HG03175 (cell line): ENCODE measurements around the gene GAN.

Source experiments
- ATAC-seq: cut with Tn5 transposase; IDR thresholded peaks from one replicate; pipeline ENCODE4 v1.9.1; 2021; ENCODE audit warnings: mild to moderate bottlenecking, moderate library complexity; ENCODE audit not compliant: unreplicated experiment

The GAN gene, protein sequence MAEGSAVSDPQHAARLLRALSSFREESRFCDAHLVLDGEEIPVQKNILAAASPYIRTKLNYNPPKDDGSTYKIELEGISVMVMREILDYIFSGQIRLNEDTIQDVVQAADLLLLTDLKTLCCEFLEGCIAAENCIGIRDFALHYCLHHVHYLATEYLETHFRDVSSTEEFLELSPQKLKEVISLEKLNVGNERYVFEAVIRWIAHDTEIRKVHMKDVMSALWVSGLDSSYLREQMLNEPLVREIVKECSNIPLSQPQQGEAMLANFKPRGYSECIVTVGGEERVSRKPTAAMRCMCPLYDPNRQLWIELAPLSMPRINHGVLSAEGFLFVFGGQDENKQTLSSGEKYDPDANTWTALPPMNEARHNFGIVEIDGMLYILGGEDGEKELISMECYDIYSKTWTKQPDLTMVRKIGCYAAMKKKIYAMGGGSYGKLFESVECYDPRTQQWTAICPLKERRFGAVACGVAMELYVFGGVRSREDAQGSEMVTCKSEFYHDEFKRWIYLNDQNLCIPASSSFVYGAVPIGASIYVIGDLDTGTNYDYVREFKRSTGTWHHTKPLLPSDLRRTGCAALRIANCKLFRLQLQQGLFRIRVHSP

DNA sequence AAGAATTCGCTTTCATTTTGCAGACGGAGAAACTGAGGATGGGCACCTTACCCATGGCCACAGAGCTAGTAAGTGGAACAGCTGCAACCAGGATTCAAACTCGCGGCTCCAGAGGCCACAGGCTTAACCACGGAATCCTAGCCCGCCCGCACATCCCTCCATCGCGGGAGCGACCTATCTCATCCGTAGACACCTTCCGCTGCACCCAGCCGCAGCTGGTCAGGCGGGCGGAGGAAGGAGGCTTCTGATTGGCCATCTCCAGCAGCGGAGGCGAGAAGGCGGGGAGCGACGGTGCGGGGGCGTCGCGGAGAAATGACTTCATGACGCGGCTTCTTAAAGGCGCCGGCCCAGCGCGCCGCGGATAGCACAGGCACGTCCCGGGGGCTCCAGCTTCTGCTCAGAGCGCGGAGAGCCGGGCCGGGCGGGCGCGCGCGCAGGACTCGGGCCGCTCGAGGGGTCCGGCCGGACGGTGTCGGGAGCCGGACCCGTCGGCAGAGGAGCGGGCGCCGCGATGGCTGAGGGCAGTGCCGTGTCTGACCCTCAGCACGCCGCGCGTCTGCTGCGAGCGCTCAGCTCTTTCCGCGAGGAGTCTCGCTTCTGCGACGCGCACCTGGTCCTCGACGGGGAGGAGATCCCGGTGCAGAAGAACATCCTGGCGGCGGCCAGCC lies at the start of gene GAN:
TSS of gene GAN (plus strand) at position 360 of the 668 bp plus-strand sequence. CDS start at position 512, 152 bp downstream.
- ATAC-seq: peak; percentile 97

- no peak for ATAC-seq
Measured at GRCh38 chr16:81265052-81265451, 49.7 kb upstream of the GAN start.

GRCh38 chr16:81265658-81266451 lies 48.9 kb upstream of the GAN start:
- ATAC-seq: no peak

DNA sequence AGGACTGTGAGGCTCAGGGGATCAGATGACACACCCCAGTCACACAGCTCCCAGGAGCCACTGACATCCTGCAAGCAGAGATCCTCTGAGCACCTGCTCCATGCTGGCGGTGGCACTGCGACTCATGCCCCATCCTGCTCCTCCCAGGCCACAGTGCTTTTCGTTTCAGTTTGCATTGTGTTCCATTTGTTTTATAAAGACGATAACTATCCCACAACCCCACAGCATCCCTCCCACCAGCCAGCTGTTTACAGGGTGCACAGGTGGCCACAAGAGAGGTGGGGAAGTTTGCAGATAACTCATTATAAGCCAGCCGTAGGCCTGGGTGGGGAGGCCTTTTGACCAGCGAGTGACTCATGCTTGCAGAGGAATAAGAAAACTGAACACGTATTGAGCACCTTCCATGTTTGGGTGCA lies 48.1 kb upstream of the GAN start:
- no peak for ATAC-seq

- ATAC-seq: no peak
Measured at GRCh38 chr16:81268509-81268908, 46.3 kb upstream of the GAN start.

- no peak for ATAC-seq
Measured at GRCh38 chr16:81273223-81273950, 41.4 kb upstream of the GAN start.

GRCh38 chr16:81275064-81275532 lies 39.7 kb upstream of the GAN start:
- ATAC-seq: no peak

GRCh38 chr16:81275795-81276194 lies 39.0 kb upstream of the GAN start:
- no peak for ATAC-seq

DNA sequence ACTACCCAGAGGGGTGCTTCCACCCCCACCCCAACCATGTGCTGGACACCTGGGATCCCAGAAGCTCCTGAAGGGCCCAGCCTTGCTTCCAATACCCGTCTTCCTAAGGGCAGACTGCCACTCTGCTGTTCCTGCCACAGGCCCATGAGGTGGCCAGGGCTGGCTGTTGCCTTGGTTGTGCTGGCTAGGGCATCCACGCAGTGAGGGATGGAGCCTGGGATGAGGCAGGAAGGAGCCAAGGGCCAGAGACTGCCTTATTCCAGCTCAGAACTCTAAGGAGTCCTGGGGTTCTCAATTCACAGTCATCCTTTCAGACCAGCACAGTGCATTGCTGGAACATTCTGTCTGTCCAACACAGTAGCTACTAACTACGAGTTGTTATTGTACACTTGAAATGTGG lies 38.4 kb upstream of the GAN start:
- no peak for ATAC-seq

DNA sequence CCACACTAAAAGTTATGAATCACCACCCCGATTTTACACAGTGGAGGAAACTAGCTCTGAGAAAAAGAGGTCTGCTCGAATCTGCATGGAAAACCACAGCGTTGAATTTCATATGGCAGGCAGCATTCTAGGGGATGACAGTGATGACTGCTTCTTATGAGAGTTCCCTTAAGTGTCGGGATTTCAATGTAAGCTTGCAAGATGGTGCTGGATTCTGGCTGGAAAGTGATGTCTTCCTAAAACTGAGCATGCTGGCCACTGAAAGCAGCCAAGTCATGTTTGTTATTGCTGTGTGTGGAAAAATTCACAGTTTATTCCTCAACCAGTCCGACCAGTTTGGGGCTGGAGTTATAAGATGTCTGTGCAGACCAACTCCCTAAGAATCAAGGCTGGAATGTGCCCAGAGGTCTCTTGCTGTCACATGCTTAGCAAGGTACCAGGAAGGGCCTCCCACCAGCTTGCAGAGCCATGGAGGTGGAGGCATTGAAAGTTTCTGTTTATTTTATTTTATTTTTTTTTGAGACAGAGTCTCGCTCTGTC lies 37.2 kb upstream of the GAN start:
- ATAC-seq: no peak

DNA sequence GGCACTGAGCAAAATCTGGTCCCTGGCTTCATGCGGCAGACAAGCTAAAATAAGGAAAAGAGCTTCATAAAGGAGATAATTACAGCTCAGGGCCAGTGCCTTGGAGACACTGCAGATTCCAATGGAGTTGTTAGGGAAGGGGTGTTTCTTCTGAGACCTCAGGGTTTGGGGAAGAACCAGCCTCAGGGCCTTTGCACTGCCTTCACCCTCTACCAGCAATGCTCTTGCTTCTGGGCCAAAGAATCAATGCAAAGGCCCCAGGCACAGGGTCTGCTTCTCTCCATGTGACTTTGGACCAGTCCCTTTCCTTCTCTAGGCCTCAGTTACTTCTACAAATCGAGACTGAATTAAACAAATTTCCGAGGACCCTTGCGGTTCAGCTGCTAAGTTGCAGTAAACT lies 36.2 kb upstream of the GAN start:
- ATAC-seq: no peak

- ATAC-seq: no peak
Measured at GRCh38 chr16:81279392-81279791, 35.4 kb upstream of the GAN start.

DNA sequence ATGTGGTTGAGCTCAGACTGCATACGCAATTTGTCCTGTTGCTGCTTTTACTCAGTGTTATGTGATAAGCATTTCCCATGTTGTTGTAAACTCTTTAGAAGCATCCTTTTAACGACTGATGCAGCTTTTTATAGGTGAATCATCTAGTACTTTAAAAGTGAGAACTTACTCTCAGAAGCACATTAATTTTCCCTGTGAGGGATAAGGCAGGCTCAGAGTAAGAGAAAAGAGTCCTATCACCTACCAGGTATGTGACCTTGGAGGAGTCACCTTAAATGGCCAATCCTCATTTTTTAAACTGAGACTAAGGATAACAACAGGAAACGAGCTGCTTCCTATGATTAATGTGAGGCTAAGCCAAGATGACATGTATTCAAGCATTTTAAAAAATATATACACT lies 34.4 kb upstream of the GAN start:
- ATAC-seq: no peak

DNA sequence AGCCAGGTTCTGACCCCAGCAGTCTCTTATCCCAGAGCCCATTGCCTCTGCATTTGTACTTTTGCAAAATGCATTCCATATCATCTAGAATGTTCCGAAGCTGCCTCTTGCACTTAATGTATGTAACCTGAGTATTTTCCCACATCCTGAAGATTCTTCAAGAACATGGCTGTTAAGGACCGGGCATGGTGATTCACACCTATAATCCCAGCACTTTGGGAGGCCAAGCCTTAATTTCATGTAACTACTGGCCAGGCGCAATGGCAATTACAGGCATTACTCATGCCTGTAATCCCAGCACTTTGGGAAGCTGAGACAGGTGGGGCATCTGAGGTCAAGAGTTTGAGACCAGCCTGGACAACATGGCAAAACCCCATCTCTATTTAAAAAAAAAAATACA lies 31.7 kb upstream of the GAN start:
- no peak for ATAC-seq

GRCh38 chr16:81284995-81285600 lies 29.7 kb upstream of the GAN start:
- no peak for ATAC-seq

DNA sequence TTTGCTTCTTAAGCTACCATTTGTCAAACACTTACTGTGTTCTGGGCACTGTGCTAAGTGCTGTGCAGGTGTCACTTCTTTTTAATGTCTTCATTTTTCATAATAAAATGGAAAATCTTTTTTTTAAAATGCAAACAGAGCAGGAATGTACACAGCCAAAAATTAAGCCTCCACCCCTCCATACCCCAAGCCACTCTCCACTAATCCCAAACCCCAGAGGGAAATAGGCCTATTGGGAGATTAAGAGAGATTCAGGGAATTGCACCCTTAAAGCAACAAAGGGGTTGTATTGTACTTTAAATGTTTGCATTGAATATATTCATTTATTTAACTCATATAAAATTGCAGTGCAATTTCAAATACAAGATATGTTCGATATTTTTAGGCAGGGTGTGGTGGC lies 28.6 kb upstream of the GAN start:
- no peak for ATAC-seq

GRCh38 chr16:81291117-81291516 lies 23.6 kb upstream of the GAN start:
- ATAC-seq: no peak

DNA sequence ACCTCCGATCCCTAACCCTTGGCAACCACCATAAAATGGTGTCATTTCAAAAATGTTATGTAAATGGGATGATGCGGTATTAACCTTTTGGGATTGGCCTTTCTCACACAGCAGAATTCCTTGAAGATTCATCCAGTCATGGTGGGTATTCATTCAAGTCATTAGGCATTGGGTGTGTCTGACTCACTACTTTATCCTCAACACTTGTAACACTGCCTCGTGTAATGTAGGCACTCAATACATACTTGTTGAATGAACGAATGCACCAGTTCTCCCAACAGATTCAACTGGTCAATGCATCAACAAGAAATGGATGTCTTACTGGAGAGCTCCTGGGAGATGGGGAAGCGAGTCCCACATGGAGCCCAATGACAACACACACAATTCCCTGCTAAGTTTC lies 21.8 kb upstream of the GAN start:
- no peak for ATAC-seq

GRCh38 chr16:81293909-81294802 lies 20.6 kb upstream of the GAN start:
- no peak for ATAC-seq
